NAMALWA (cell line): ENCODE results near the gene CCDC27.
"Not testable (repeated sequence)": the region's sequence is repeated elsewhere in the genome, so short reads cannot be mapped to it uniquely, and the experiment has no call there.

Source experiments
- DNase-seq: peaks from one replicate; pipeline ENCODE4 v3.0.0-alpha.2; 2015; ENCODE audit warnings: low spot score

Gene CCDC27

GRCh38 chr1:3736708-3737107 lies 15.5 kb upstream of the CCDC27 start:
- DNase-seq, result no peak

DNA sequence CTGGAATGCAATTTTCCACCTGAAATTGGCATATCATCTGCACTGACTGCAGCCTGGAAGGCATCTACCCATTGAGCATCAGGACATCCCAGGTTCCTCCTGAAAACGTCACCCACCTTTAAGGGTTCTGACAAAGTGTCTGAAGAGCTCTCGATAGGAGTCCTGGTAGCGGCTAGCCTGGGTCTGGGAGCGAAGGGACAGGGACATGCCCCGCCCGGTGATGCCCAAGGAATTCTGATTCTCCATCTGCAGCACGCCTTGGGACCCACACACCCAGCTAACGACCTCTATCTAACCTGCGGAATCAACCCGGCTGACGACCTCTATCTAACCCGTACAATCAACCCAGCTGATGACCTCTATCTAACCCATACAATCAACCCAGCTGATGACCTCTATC lies 13.3 kb upstream of the CCDC27 start:
- DNase-seq, result no peak

GRCh38 chr1:3740042-3740441 lies 12.2 kb upstream of the CCDC27 start:
- no peak for DNase-seq

GRCh38 chr1:3740752-3741151 lies 11.5 kb upstream of the CCDC27 start:
- DNase-seq, result no peak

- no peak for DNase-seq
Measured at GRCh38 chr1:3741566-3742438, 10.4 kb upstream of the CCDC27 start.

- DNase-seq, result no peak
Measured at GRCh38 chr1:3742439-3743298, 9.6 kb upstream of the CCDC27 start.

GRCh38 chr1:3743421-3743820 lies 8.8 kb upstream of the CCDC27 start:
- no peak for DNase-seq

DNA sequence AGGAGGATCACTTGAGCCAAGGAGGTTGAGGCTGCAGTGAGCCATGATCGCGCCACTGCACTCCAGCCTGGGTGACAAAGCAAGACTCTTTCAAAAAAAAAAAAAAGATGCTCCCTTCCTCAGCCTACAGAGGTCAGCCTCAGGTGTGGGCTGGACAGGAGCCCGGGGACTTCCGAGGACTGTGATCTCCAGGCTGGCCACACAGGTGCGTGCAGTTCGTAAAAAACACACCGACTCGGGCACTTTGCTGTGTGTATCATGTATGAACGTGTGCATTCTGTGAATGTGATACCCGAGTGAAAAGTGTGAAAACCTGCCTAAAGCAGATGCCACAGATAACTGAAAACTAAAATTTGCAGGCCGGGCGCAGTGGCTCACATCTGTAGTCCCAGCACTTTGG lies 8.4 kb upstream of the CCDC27 start:
- DNase-seq, result no peak

DNA sequence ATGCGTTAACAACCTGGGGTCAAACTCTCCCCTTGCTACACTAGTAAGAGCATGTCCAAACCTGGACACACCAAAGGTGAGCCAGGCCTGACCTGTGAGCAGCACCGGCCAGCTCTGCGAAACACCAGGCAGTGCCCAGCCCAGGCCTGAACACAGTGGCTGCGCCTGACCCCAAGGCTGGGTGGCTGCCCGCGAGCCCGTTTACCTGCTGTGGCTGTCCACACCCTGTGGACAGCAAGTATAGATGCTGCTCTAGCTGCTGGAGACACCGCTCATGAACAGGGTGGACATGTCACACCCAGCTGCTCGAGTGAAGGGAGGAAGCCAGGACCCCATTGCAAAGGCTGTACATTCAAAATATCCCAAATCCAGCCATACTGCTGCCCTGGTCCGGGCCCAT lies 7.6 kb upstream of the CCDC27 start:
- DNase-seq, result no peak

DNA sequence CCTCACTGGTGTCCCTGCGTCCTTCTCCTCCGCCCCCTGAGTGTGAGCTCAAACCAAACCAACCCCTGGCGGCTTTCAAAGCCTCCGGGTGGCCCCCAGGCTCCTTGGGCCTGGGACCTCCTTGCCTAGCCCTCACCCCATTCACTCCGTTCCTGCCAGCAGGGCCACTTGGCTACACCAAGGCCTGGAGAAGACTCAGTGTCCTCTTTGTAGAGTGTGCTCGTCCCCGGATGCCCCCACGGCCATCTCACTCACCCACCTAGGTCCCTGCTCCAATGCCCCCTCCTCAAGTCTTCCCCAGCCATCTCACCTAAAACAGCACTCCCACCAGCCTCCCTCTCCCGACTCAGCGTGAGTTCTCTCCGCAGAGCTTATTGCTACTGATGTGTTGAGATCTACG lies 7.2 kb upstream of the CCDC27 start:
- DNase-seq, result no peak

DNA sequence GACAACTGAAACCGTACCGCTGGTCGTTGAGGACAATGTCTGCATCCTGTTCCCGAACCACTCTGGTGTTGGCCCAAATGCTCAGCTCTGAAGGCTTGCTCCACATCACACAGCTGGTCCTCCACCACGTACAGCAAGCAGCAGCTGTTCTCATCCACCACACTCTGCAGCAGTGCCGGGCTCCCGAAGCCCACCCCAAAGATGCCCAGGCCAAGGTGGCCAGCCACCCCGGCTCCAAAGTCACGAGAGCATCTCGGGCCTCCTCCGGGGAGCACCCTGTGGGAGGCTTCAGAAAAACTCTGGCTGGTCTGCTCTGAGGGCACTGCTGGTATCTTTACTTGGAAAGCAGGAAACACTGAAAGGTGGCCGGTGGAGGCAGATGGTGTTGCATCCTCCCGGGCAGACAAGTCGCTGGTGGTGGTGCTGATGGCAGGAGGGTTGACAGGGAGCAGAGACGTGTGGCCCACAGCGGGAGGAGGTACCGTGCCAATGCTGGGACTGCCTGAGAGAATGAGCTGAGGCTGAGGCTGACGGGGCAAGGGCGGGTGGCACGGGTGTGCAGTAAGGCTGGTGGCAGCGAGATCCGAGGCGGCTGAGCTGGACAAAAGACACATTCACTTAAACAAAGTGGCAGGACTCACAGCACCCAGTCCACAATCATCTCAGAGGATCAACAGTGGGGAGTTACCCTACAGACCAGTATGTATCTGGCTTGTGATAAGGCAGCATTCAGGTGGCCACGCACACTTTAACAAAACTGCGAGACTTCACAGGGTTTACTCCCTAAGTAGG lies 6.5 kb upstream of the CCDC27 start:
- no peak for DNase-seq

DNA sequence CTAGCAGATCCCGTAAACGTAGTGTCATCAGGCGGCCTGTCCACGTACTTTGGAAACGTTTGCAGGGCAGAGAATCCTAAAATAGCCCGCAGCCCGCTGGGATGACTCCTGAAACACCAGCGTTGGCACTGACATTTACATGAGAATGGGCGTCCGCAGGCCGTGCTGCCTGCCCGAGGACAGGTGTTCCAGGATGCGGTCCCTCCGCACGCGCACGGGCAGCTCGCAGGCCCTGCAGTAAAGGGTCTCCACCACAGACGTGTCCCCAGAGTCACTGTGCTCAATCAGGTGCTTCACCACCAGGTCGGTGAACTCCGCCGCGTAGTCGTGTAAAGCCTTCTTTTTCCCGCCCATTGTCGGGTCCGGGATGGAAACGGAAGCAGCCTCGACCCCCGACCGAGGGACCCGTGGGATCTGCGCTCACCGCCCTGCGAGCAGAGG lies 5.8 kb upstream of the CCDC27 start:
- DNase-seq, result no peak

GRCh38 chr1:3746830-3747521 lies 5.3 kb upstream of the CCDC27 start:
- DNase-seq, result peak; percentile 63

DNA sequence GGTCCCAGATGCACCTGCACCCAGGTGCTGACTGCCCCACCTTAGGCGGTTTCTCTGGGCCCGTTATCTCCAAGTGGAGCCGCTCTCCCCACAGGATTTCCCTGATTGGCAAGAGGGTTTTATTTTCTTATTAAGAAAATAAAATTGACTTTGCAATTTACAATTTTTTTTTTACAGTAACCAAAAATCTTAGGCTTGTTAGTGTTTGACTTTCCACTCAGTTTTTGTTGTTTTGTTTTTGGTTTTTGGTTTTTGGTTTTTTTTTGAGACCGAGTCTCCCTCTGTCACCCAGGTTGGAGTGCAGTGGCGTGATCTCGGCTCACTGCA lies 4.8 kb upstream of the CCDC27 start:
- DNase-seq, result no peak

GRCh38 chr1:3747903-3748302 lies 4.3 kb upstream of the CCDC27 start:
- DNase-seq, result no peak

GRCh38 chr1:3748316-3748900 lies 3.8 kb upstream of the CCDC27 start:
- not testable (repeated sequence) for DNase-seq

GRCh38 chr1:3749512-3749911 lies 2.7 kb upstream of the CCDC27 start:
- no peak for DNase-seq

DNA sequence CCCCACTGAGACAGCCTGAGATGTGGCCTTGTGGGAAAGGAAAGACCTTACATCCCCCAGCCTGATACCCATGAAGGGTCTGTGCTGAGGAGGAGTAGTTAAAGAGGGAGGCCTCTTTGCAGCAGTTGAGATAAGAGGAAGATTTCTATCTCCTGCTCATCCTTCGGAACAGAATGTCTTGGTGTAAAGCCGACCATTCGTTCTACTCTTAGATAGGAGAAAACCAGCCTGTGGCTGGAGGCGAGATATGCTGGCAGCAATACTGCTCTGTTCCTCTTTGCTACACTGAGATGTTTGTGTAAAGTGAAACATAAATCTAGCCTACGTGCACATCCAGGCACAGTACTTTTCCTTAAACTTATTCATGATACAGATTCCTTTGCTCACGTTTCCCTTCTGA lies 1.5 kb upstream of the CCDC27 start:
- no peak for DNase-seq

DNA sequence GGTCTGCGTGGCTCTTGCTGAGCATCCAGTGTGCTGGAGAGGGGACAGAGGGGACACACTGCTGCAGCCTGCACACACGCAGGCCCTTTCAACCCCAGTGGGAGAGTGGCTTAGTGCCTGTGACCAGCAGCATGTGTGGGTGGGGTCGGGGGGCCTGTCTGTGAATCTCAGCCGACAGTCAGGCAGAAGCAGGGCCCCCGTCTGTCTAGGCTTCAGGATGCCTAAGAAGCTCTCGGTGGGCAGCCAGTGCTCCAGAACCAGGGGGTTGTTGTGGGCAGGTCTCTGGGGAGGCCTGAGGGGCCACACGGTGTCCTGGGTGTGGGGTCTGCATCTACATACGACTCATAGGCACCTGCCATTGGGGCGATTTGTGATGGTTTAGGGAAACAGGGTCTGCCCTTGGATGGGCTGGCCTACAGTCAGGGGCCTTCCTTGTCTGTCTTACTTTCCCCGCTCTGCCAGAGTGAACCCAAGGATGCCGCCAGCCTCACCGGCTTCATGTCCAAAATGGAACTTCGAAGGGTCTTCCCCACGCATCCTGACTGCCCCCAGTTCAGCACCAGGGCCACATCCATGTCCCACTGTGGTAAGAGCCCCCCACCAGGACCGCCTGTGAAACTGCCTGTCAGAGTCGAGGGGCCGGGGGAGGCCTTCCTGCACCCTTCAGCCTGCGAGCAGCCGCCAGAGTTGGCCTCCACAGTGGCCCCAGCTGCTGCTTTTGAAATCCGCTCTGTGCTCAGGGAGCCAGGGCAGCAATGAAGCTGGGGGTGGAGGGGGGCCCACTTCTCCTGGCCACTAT lies 1.6 kb downstream of the CCDC27 start:
- no peak for DNase-seq

GRCh38 chr1:3756394-3756793 lies 4.1 kb downstream of the CCDC27 start:
- DNase-seq, result no peak

GRCh38 chr1:3759164-3759563 lies 6.9 kb downstream of the CCDC27 start:
- DNase-seq, result no peak
